GM10266 (cell line): ENCODE measurements around the gene SORL1-AS1.

Source experiments
- DNase-seq: peaks from one replicate; pipeline ENCODE4 v3.0.0; 2012; ENCODE audit errors: extremely low spot score
- CTCF ChIP-seq: IDR thresholded peaks from 2 replicates; pipeline ENCODE4 v1.5.1; 2012; ENCODE audit warnings: mild to moderate bottlenecking, low read depth; ENCODE audit not compliant: control insufficient read depth, insufficient read depth; ENCODE audit errors: missing control alignments

Gene SORL1-AS1

GRCh38 chr11:121489823-121490222 is 37.1 kb upstream of the SORL1-AS1 start:
- no peak for TF ChIP-seq CTCF
- DNase-seq, result no peak

- no peak for DNase-seq
Observed at GRCh38 chr11:121488641-121489040, 35.9 kb upstream of the SORL1-AS1 start.

GRCh38 chr11:121488170-121488569 is 35.4 kb upstream of the SORL1-AS1 start:
- TF ChIP-seq CTCF, result no peak
- DNase-seq, result no peak

More at GRCh38 chr11:121488641-121489040, 35.9 kb upstream of the SORL1-AS1 start:
- no peak for TF ChIP-seq CTCF

GRCh38 chr11:121487191-121487590 is 34.4 kb upstream of the SORL1-AS1 start:
- TF ChIP-seq CTCF, result no peak
- DNase-seq, result no peak

- no peak for DNase-seq
- TF ChIP-seq CTCF, result no peak
Observed at GRCh38 chr11:121486054-121486453, 33.3 kb upstream of the SORL1-AS1 start.

- no peak for TF ChIP-seq CTCF
- DNase-seq, result no peak
Observed at GRCh38 chr11:121485216-121485615, 32.4 kb upstream of the SORL1-AS1 start.

- no peak for DNase-seq
- no peak for TF ChIP-seq CTCF
Observed at GRCh38 chr11:121483805-121484480, 31.2 kb upstream of the SORL1-AS1 start.
